GM12801 (cell line): ENCODE data around the gene NOL8.

Experiments
- CTCF ChIP-seq: IDR thresholded peaks from one replicate; pipeline ENCODE4 v1.5.1; 2011; ENCODE audit warnings: control low read depth; ENCODE audit not compliant: insufficient read length; ENCODE audit errors: extremely low read depth

Gene NOL8

DNA sequence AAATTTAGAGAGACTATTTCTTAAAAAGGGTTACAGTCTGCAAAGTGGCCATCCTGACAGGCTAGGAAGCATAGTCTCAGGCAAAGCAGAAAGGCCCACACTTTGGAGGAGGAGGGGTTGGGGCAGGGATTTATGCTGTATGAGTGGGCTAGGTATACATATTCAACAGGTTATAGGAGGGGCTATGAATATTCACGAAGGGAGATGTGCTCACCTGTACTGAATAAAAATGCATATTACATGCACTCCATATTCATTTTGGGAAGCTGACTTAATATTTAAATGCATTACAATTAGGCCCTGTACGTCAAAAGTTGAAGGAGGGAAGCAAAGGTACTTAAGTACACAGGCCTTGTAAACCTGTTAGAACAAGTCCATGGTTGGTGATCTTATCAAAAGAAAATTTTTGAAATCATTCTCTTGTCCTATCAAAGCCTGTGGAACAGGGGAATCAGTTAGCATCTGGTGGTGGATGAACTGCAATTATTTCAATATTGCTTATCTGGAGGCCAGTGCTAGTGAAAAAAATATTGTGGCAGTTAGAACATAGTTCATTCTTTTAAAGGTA is 2.2 kb upstream of the NOL8 start:
- TF ChIP-seq CTCF = no peak

GRCh38 chr9:92325991-92326500 is 896 bp upstream of the NOL8 start:
- no peak for TF ChIP-seq CTCF

- no peak for TF ChIP-seq CTCF
Measured at GRCh38 chr9:92324889-92325268, 271 bp downstream of the NOL8 start.

DNA sequence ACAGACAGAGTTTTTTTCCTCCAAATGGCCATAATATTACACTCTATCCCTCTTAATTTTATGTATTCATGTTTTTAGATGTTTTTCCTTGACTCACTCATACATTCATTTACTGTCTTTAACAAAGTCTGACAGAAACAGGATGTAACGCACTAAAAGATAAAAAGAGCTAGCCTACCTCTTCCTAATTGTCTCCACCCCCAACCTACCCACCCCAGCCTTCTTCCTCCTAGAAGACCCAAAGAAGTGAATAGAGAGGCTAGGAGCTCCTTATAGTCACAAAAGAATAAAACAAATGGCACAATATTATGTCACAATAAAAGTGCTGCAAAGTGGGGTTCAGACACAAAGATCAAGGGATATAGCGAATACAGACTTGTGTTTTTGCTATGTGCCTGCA is 719 bp downstream of the NOL8 start:
- TF ChIP-seq CTCF = no peak

- TF ChIP-seq CTCF = no peak
Measured at GRCh38 chr9:92315456-92315855, 9.7 kb downstream of the NOL8 start.

- no peak for TF ChIP-seq CTCF
Measured at GRCh38 chr9:92313624-92314012, 11.5 kb downstream of the NOL8 start.

GRCh38 chr9:92312887-92313623 is 12.1 kb downstream of the NOL8 start:
- TF ChIP-seq CTCF = no peak
